Osteoblast (primary cell): ENCODE data around the gene RBKS. TPM values are rescaled to one million over a fixed set of nuclear protein-coding genes. Genes with fewer than 3 reads are reported as not detected.
A peak's percentile ranks its signal among the peaks of the same experiment; 100 is the strongest.

Source experiments
- DNase-seq: peaks from one replicate; pipeline ENCODE4 v3.0.0; 2011; ENCODE audit warnings: low spot score, mixed read lengths; ENCODE audit not compliant: insufficient read length; ENCODE audit errors: missing footprints
- H2AFZ ChIP-seq: 2 replicates; pipeline ENCODE4 v1.6.0; 2011; ENCODE audit warnings: mild to moderate bottlenecking, low read length
- H3K27ac ChIP-seq: 2 replicates; pipeline ENCODE4 v1.5.1; 2011; ENCODE audit warnings: mild to moderate bottlenecking, low read depth, low read length, moderate library complexity
- H3K27me3 ChIP-seq: 2 replicates; pipeline ENCODE4 v1.6.0; 2012; ENCODE audit warnings: mild to moderate bottlenecking, control low read depth, inconsistent platforms, low read length, moderate library complexity; ENCODE audit not compliant: insufficient read depth
- H3K36me3 ChIP-seq: 2 replicates; pipeline ENCODE4 v1.5.1; 2011; ENCODE audit warnings: mild to moderate bottlenecking, low read length, control low read depth, moderate library complexity; ENCODE audit not compliant: insufficient read depth
- H3K4me1 ChIP-seq: 2 replicates; pipeline ENCODE4 v1.5.1; 2011; ENCODE audit warnings: mild to moderate bottlenecking, low read length, control low read depth, moderate library complexity; ENCODE audit not compliant: insufficient read depth
- H3K4me2 ChIP-seq: 2 replicates; pipeline ENCODE4 v1.6.0; 2011; ENCODE audit warnings: mild to moderate bottlenecking, low read length; ENCODE audit not compliant: insufficient read depth
- H3K4me3 ChIP-seq: fragments of 200-600 bp; sonication (generic); 3 replicates; pipeline ENCODE4 v1.5.1; 2012; ENCODE audit warnings: mild to moderate bottlenecking, low read length, inconsistent platforms; ENCODE audit not compliant: insufficient read depth
- H3K79me2 ChIP-seq: 2 replicates; pipeline ENCODE4 v1.6.0; 2012; ENCODE audit warnings: mild to moderate bottlenecking, low read length, control low read depth, inconsistent platforms; ENCODE audit not compliant: insufficient read depth
- H3K9me3 ChIP-seq: 2 replicates; pipeline ENCODE4 v1.5.1; 2011; ENCODE audit warnings: low read depth, low read length, control low read depth
- H4K20me1 ChIP-seq: 2 replicates; pipeline ENCODE4 v1.6.0; 2012; ENCODE audit warnings: mild to moderate bottlenecking, low read length, control low read depth; ENCODE audit not compliant: insufficient read depth
- total RNA-seq: library from RNA; depleted of rRNA; stranded (reverse); fragments of >200 nt; gene quantifications from 2 replicates; pipeline ENCODE4 v1.2.3, GENCODE V29; 2012
- TF ChIP-seq, protein P1 (sequence below): IDR thresholded peaks from 2 replicates; pipeline ENCODE4 v1.5.1; 2011; ENCODE audit warnings: mild to moderate bottlenecking, low read depth, low read length, moderate library complexity; ENCODE audit errors: extremely low read depth

The RBKS gene
- total RNA-seq, 1 donor: 1.1 TPM

DNA sequence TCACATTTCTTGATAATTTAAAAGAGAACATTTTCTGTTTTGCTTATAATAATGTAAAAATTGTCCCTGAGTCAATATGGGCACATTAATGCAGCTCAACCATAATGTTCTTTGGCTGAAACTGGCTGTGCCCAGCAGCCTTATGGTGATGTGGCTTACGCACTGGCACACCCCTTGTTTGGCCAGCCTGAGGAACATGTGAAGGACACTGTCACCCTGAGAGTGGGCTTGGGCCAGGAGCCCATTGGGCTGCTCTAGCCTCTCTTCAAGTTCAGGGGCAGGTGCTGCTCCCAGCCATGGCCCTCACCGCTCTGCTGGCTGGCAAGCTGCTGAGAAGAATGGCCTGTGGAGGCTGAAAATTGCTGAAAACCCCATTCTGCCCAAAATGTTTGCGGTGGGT is 81.2 kb downstream of the RBKS start:
- no peak overlapping the region for H2AFZ ChIP-seq
- peaks cover 34% of the 10 kb centered on the region for H3K4me1 ChIP-seq
- H3K27me3 ChIP-seq: no peaks in the 10 kb centered on the region
- peak overlapping the region; percentile 78 for H3K27ac ChIP-seq
- H3K79me2 ChIP-seq: no peaks in the 10 kb centered on the region
- TF ChIP-seq, protein P1, sequence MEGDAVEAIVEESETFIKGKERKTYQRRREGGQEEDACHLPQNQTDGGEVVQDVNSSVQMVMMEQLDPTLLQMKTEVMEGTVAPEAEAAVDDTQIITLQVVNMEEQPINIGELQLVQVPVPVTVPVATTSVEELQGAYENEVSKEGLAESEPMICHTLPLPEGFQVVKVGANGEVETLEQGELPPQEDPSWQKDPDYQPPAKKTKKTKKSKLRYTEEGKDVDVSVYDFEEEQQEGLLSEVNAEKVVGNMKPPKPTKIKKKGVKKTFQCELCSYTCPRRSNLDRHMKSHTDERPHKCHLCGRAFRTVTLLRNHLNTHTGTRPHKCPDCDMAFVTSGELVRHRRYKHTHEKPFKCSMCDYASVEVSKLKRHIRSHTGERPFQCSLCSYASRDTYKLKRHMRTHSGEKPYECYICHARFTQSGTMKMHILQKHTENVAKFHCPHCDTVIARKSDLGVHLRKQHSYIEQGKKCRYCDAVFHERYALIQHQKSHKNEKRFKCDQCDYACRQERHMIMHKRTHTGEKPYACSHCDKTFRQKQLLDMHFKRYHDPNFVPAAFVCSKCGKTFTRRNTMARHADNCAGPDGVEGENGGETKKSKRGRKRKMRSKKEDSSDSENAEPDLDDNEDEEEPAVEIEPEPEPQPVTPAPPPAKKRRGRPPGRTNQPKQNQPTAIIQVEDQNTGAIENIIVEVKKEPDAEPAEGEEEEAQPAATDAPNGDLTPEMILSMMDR: no peak
- H3K4me3 ChIP-seq: no peak overlapping the region
- H3K4me2 ChIP-seq: no peak overlapping the region
- no peaks in the 10 kb centered on the region for H3K9me3 ChIP-seq
- H3K36me3 ChIP-seq: no peaks in the 10 kb centered on the region
- no peak for DNase-seq
- no peaks in the 10 kb centered on the region for H4K20me1 ChIP-seq

DNA sequence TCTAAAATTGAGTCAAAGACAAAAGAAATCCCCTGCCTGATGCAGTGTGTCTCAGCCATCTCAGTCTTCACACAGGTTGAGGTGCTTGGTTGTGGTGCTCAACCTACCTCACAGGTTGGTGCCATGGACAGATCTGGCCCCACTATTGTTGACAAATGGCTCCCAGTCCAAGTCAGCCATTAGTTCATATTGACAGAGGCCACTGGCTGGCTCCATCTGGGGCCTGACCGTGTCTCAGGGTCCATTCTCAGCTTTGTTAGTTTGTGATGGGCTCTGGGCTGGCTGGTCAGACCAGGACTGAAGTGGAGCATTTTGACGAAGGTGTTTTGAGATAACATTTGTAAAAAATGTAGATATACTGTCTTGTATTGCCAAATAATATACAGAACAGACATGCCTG is 81.8 kb downstream of the RBKS start:
- H3K9me3 ChIP-seq: no peaks in the 10 kb centered on the region
- no peaks in the 10 kb centered on the region for H3K36me3 ChIP-seq
- no peaks in the 10 kb centered on the region for H4K20me1 ChIP-seq
- H3K4me1 ChIP-seq: peaks cover 34% of the 10 kb centered on the region
- TF ChIP-seq, protein P1: no peak
- H3K79me2 ChIP-seq: no peaks in the 10 kb centered on the region
- H2AFZ ChIP-seq: no peak overlapping the region
- H3K27me3 ChIP-seq: no peaks in the 10 kb centered on the region
- no peak overlapping the region for H3K4me3 ChIP-seq
- DNase-seq: no peak
- no peak overlapping the region for H3K4me2 ChIP-seq
- H3K27ac ChIP-seq: peak overlapping the region; percentile 78

DNA sequence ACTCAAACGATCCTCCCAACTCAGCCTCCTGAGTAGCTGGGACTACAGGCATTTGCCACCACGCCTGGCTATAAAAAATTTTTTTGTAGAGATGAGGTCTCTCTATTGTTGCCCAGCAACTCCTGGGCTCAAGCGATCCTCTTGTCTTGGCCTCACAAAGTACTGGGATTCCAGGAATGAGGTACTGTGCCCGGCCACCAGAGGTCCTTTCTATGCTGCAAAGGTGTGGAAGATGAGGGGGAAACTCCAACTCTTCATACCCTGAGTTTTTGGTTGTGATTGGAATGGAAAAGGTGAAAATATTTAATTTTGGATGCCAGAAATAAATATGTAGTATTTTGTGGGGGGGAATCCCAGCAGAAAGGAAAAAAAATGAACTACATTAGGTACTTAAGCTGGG is 82.7 kb downstream of the RBKS start:
- H3K4me1 ChIP-seq: peaks cover 34% of the 10 kb centered on the region
- no peak for DNase-seq
- H3K27ac ChIP-seq: no peak overlapping the region
- no peak overlapping the region for H2AFZ ChIP-seq
- no peak overlapping the region for H3K4me2 ChIP-seq
- H3K79me2 ChIP-seq: no peaks in the 10 kb centered on the region
- H3K27me3 ChIP-seq: no peaks in the 10 kb centered on the region
- no peaks in the 10 kb centered on the region for H3K36me3 ChIP-seq
- TF ChIP-seq, protein P1: peak; percentile 62
- no peaks in the 10 kb centered on the region for H4K20me1 ChIP-seq
- no peaks in the 10 kb centered on the region for H3K9me3 ChIP-seq
- H3K4me3 ChIP-seq: no peak overlapping the region

DNA sequence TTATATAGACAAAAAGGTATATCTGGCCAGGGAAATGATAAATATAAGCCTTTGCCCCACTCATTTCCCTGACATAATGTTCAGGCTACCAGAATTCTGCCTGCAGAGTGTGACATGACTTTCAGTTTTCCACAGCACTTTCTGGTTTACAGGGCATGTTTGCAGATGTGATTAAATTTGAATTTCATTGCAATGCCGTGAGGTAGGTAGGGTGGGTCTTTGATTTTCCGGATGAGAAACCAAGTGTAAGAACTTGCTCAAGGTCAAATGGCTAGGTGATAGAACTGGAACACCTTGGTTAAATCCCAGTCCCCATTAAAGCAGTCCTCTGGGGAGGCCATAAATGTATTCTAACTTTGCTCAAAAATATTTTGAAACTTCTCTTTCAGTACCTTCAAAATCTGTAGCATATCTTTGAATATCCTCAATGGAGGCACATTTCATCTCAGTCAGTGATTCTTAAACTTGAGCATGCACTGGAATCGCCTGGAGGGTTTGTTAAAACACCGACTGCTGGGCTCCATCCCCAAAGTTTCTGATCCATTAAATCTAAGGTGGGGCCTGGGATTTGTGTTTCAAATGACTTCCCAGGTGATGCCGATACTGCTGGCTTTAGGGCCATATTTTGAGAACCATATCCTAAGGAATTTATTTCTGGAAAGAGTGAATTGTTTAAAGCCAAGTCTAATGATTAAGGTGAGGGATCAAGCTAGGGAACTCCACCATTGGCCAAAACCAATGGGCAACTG is 83.7 kb downstream of the RBKS start:
- Histone ChIP-seq H4K20me1 (no peaks in the 10 kb centered on the region), H3K9me3 (no peaks in the 10 kb centered on the region), H3K36me3 (no peaks in the 10 kb centered on the region), H3K4me1 (peaks cover 34% of the 10 kb centered on the region), H3K4me3 (no peak overlapping the region), H3K79me2 (peaks cover 2% of the 10 kb centered on the region), H2AFZ (no peak overlapping the region), H3K27ac (no peak overlapping the region), H3K4me2 (no peak overlapping the region), H3K27me3 (no peaks in the 10 kb centered on the region)
- TF ChIP-seq, protein P1: no peak
- DNase-seq: no peak
